ENCODE data around the gene CRIP3.

- TF ChIP-seq, protein P1, sequence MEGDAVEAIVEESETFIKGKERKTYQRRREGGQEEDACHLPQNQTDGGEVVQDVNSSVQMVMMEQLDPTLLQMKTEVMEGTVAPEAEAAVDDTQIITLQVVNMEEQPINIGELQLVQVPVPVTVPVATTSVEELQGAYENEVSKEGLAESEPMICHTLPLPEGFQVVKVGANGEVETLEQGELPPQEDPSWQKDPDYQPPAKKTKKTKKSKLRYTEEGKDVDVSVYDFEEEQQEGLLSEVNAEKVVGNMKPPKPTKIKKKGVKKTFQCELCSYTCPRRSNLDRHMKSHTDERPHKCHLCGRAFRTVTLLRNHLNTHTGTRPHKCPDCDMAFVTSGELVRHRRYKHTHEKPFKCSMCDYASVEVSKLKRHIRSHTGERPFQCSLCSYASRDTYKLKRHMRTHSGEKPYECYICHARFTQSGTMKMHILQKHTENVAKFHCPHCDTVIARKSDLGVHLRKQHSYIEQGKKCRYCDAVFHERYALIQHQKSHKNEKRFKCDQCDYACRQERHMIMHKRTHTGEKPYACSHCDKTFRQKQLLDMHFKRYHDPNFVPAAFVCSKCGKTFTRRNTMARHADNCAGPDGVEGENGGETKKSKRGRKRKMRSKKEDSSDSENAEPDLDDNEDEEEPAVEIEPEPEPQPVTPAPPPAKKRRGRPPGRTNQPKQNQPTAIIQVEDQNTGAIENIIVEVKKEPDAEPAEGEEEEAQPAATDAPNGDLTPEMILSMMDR (IDR thresholded peaks at IDR 0.05; ENCODE audit: extremely low read depth in 1 of 2, insufficient read depth in 1 of 2, low read depth in 1 of 2, low read length in 2 of 2), result no peak
- no peak for TF ChIP-seq POLR2AphosphoS5 (IDR thresholded peaks at IDR 0.05; ENCODE audit: insufficient read depth, low read depth, low read length)
- no peak for TF ChIP-seq EZH2 (IDR thresholded peaks at IDR 0.05; ENCODE audit: borderline replicate concordance, low read depth, low read length, severe bottlenecking)
- TF ChIP-seq POLR2A (IDR thresholded peaks at IDR 0.05; ENCODE audit: low read depth, low read length), result no peak
- TF ChIP-seq, protein P2, sequence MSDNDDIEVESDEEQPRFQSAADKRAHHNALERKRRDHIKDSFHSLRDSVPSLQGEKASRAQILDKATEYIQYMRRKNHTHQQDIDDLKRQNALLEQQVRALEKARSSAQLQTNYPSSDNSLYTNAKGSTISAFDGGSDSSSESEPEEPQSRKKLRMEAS (IDR thresholded peaks at IDR 0.05; ENCODE audit: insufficient read depth, insufficient read length), result no peak
Observed at GRCh38 chr6:43295456-43295855, 13.2 kb downstream of the CRIP3 start.
